GM12891 (cell line): ENCODE results near the gene TBC1D22A.

Experiments used
- DNase-seq: peaks from one replicate; pipeline ENCODE4 v3.0.0; 2011; ENCODE audit warnings: low spot score; ENCODE audit not compliant: insufficient read length
- FAIRE-seq: peaks from 2 replicates; lab custom pipeline; 2011; peaks lifted over from hg19 to GRCh38; lab: Jason Lieb, UNC
- PAX5 ChIP-seq: IDR thresholded peaks from 2 replicates; pipeline ENCODE4 v1.6.1; 2011; ENCODE audit warnings: low read length, moderate library complexity, mild to moderate bottlenecking; ENCODE audit not compliant: insufficient read depth, severe bottlenecking
- POLR2A ChIP-seq: IDR thresholded peaks from 2 replicates; pipeline ENCODE4 v1.6.1; 2011; ENCODE audit warnings: low read depth, low read length, control low read depth
- POLR2AphosphoS5 ChIP-seq: IDR thresholded peaks from 2 replicates; pipeline ENCODE4 v1.6.1; 2011; ENCODE audit warnings: low read depth, low read length, control low read depth
- POU2F2 ChIP-seq: IDR thresholded peaks from 2 replicates; pipeline ENCODE4 v1.6.1; 2011; ENCODE audit warnings: low read depth, mild to moderate bottlenecking, control low read depth, low read length, moderate library complexity
- SPI1 ChIP-seq: IDR thresholded peaks from 2 replicates; pipeline ENCODE4 v1.6.1; 2011; ENCODE audit warnings: low read depth, low read length, control low read depth
- TAF1 ChIP-seq: IDR thresholded peaks from 2 replicates; pipeline ENCODE4 v1.6.1; 2011; ENCODE audit warnings: low read depth, low read length, control low read depth

Gene TBC1D22A

GRCh38 chr22:47089374-47089773, 326.9 kb downstream of the TBC1D22A start:
- DNase-seq (no peak), FAIRE-seq (no peak)

GRCh38 chr22:47089796-47090460, 327.5 kb downstream of the TBC1D22A start:
- no peak for DNase-seq
- no peak for FAIRE-seq
- no peak for TF ChIP-seq SPI1
- no peak for TF ChIP-seq PAX5
- TF ChIP-seq TAF1: no peak
- TF ChIP-seq POLR2A: no peak
- TF ChIP-seq POLR2AphosphoS5: no peak
- TF ChIP-seq POU2F2: no peak

More at GRCh38 chr22:47089374-47089773, 326.9 kb downstream of the TBC1D22A start:
- TF ChIP-seq PAX5 (no peak), POU2F2 (no peak), TAF1 (no peak), SPI1 (no peak), POLR2A (no peak), POLR2AphosphoS5 (no peak)

- FAIRE-seq (no peak), DNase-seq (no peak)
- TF ChIP-seq PAX5: no peak
- no peak for TF ChIP-seq POLR2A
- TF ChIP-seq SPI1: no peak
- no peak for TF ChIP-seq TAF1
- TF ChIP-seq POU2F2: no peak
- no peak for TF ChIP-seq POLR2AphosphoS5
Observed at GRCh38 chr22:47090591-47091245, 328.3 kb downstream of the TBC1D22A start.

GRCh38 chr22:47091246-47091651, 328.8 kb downstream of the TBC1D22A start:
- no peak for TF ChIP-seq POU2F2
- TF ChIP-seq PAX5: no peak
- TF ChIP-seq POLR2AphosphoS5: no peak
- no peak for TF ChIP-seq POLR2A
- no peak for TF ChIP-seq SPI1
- TF ChIP-seq TAF1: no peak
- FAIRE-seq: no peak
- no peak for DNase-seq

- FAIRE-seq (no peak), DNase-seq (no peak)
- TF ChIP-seq POLR2AphosphoS5: no peak
Observed at GRCh38 chr22:47091921-47092700, 329.7 kb downstream of the TBC1D22A start.

GRCh38 chr22:47092896-47093311, 330.5 kb downstream of the TBC1D22A start:
- DNase-seq: no peak
- TF ChIP-seq POLR2AphosphoS5 (no peak), POLR2A (no peak), PAX5 (no peak), TAF1 (no peak), SPI1 (no peak), POU2F2 (no peak)
- FAIRE-seq: no peak

- DNase-seq (no peak), FAIRE-seq (no peak)
- TF ChIP-seq TAF1 (no peak), SPI1 (no peak), POU2F2 (no peak), POLR2A (no peak)
Observed at GRCh38 chr22:47093720-47094119, 331.3 kb downstream of the TBC1D22A start.

- DNase-seq (no peak), FAIRE-seq (no peak)
- TF ChIP-seq TAF1 (no peak), POLR2A (no peak), PAX5 (no peak), POLR2AphosphoS5 (no peak), SPI1 (no peak), POU2F2 (no peak)
Observed at GRCh38 chr22:47094861-47095330, 332.4 kb downstream of the TBC1D22A start.

- TF ChIP-seq SPI1 (no peak), POU2F2 (no peak), TAF1 (no peak), PAX5 (no peak), POLR2AphosphoS5 (no peak), POLR2A (no peak)
- DNase-seq (no peak), FAIRE-seq (no peak)
Observed at GRCh38 chr22:47095395-47096122, 333.1 kb downstream of the TBC1D22A start.
